Measurements from ENCODE around the gene FBXW12.
"Not testable (repeated sequence)": the region's sequence is repeated elsewhere in the genome, so short reads cannot be mapped to it uniquely, and the experiment has no call there.

Gene FBXW12

GRCh38 chr3:48398701-48399386, 26.8 kb downstream of the FBXW12 start:
- DNase-seq (ENCODE audit: low spot score): no peak
- ChIA-PET CTCF (interaction anchor here (5.9 kb wide), 1 partner anchor 37 kb away, joined by 68 read pairs; no protein-coding TSS in a partner anchor), POLR2A (ENCODE audit: low non-redundant PET) (interaction anchor here (1.0 kb wide), 1 partner anchor 37 kb away, joined by 3 read pairs; no protein-coding TSS in a partner anchor)

GRCh38 chr3:48399387-48400172, 27.6 kb downstream of the FBXW12 start:
- POLR2A ChIA-PET (ENCODE audit: low non-redundant PET): interaction anchor here (0.5 to 1.0 kb wide), 3 partner anchors 18 to 145 kb away, joined by 3 to 4 read pairs (median 3); no protein-coding TSS in a partner anchor
- CTCF ChIA-PET: interaction anchor here (0.6 to 5.9 kb wide), 4 partner anchors 37 to 126 kb away, joined by 3 to 68 read pairs (median 4); no protein-coding TSS in a partner anchor
- DNase-seq (ENCODE audit: low spot score): no peak
- peak overlapping the region; percentile 99 for H3K27ac ChIP-seq
- TF ChIP-seq CTCF (conservative IDR thresholded peaks at IDR 0.05; ENCODE audit: low read depth): no peak

More at GRCh38 chr3:48398701-48399386, 26.8 kb downstream of the FBXW12 start:
- H3K27ac ChIP-seq: peak overlapping the region; percentile 99
- TF ChIP-seq CTCF (conservative IDR thresholded peaks at IDR 0.05; ENCODE audit: low read depth): no peak

GRCh38 chr3:48400824-48401433, 28.9 kb downstream of the FBXW12 start:
- ChIA-PET POLR2A (ENCODE audit: low non-redundant PET) (interaction anchor here (0.7 to 0.8 kb wide), 2 partner anchors 35 kb away, joined by 3 to 4 read pairs; no protein-coding TSS in a partner anchor), CTCF (interaction anchor here (0.5 to 5.9 kb wide), 13 partner anchors 15 to 201 kb away, joined by 3 to 68 read pairs (median 3); partner anchors contain the start of genes CCDC51 and TMA7)
- DNase-seq (ENCODE audit: low spot score): peak; percentile 68
- peak overlapping the region; percentile 99 for H3K27ac ChIP-seq
- TF ChIP-seq CTCF (conservative IDR thresholded peaks at IDR 0.05; ENCODE audit: low read depth): peak; percentile 78

GRCh38 chr3:48401434-48401901, 29.4 kb downstream of the FBXW12 start:
- DNase-seq (ENCODE audit: low spot score): not testable (repeated sequence)
- ChIA-PET CTCF (interaction anchor here (0.6 to 5.9 kb wide), 10 partner anchors 14 to 157 kb away, joined by 3 to 68 read pairs (median 3); partner anchors contain the start of genes CCDC51 and TMA7), POLR2A (ENCODE audit: low non-redundant PET) (interaction anchor here (0.8 kb wide), 1 partner anchor 35 kb away, joined by 4 read pairs; no protein-coding TSS in a partner anchor)
- peak overlapping the region; percentile 99 for H3K27ac ChIP-seq

GRCh38 chr3:48402281-48402732, 30.3 kb downstream of the FBXW12 start:
- POLR2A ChIA-PET (ENCODE audit: low non-redundant PET): no interaction called here
- no peak for TF ChIP-seq CTCF (conservative IDR thresholded peaks at IDR 0.05; ENCODE audit: low read depth)
- peak overlapping the region; percentile 99 for H3K27ac ChIP-seq
- CTCF ChIA-PET: interaction anchor here (1.1 to 5.9 kb wide), 2 partner anchors 34 to 37 kb away, joined by 3 to 68 read pairs; partner anchors contain the start of genes CCDC51 and TMA7
- DNase-seq (ENCODE audit: low spot score): peak; percentile 88

GRCh38 chr3:48402907-48403306, 30.9 kb downstream of the FBXW12 start:
- CTCF ChIA-PET: interaction anchor here (1.1 to 5.9 kb wide), 2 partner anchors 33 to 37 kb away, joined by 3 to 68 read pairs; partner anchors contain the start of genes CCDC51 and TMA7
- H3K27ac ChIP-seq: peak overlapping the region; percentile 99
- POLR2A ChIA-PET (ENCODE audit: low non-redundant PET): interaction anchor here (0.6 kb wide), 1 partner anchor 35 kb away, joined by 3 read pairs; no protein-coding TSS in a partner anchor
- no peak for DNase-seq (ENCODE audit: low spot score)
- no peak for TF ChIP-seq CTCF (conservative IDR thresholded peaks at IDR 0.05; ENCODE audit: low read depth)

Data from RWPE1 (cell line).